H1 (cell line): ENCODE data around the gene FOXN3. TPM values are rescaled to one million over a fixed set of nuclear protein-coding genes. Genes with fewer than 3 reads are reported as not detected.

Experiments
- CTCF ChIA-PET: fragments of 300-600 bp; sonication (Branson Sonifier 250); formaldehyde crosslinking; loops from one replicate; lab custom pipeline; 2021; ENCODE audit not compliant: partially characterized antibody; lab: Charles Lee
- POLR2A ChIA-PET: fragments of 300-600 bp; sonication (Branson Sonifier 250); formaldehyde crosslinking; loops from one replicate; lab custom pipeline; 2021; ENCODE audit warnings: inconsistent platforms; ENCODE audit not compliant: partially characterized antibody; lab: Charles Lee
- DNase-seq, 2 experiments: peaks; one replicate each; pipeline versions ENCODE4 v3.0.0 to v3.0.0-alpha.2; 2010 to 2022; ENCODE audit warnings: low spot score in 2 of 2, low read depth in 1 of 2, mixed read lengths in 1 of 2
- FAIRE-seq: peaks from 2 replicates; lab custom pipeline; 2011; peaks lifted over from hg19 to GRCh38; lab: Jason Lieb, UNC
- H2AFZ ChIP-seq: 2 replicates; pipeline ENCODE4 v1.8.1; 2012; ENCODE audit warnings: low read length, inconsistent platforms
- H2AK5ac ChIP-seq: 2 replicates; pipeline ENCODE4 v1.6.1; 2013; ENCODE audit warnings: low read depth, low read length
- H2BK120ac ChIP-seq: replicated peaks from 2 replicates; pipeline ENCODE3; 2013; ENCODE audit warnings: low read depth, low read length, inconsistent platforms
- H2BK12ac ChIP-seq: 2 replicates; pipeline ENCODE4 v1.6.1; 2013; ENCODE audit warnings: low read depth, low read length
- H2BK15ac ChIP-seq: 2 replicates; pipeline ENCODE4 v1.6.1; 2013; ENCODE audit warnings: low read length
- H2BK20ac ChIP-seq: 2 replicates; pipeline ENCODE4 v1.6.1; 2013; ENCODE audit warnings: low read length
- H2BK5ac ChIP-seq: 2 replicates; pipeline ENCODE4 v1.6.1; 2013; ENCODE audit warnings: low read depth, low read length
- H3K14ac ChIP-seq: 2 replicates; pipeline ENCODE4 v1.6.1; 2013; ENCODE audit warnings: inconsistent platforms; ENCODE audit not compliant: insufficient read length
- H3K18ac ChIP-seq: 2 replicates; pipeline ENCODE4 v1.6.1; 2013; ENCODE audit warnings: low read length; ENCODE audit errors: extremely low read depth
- H3K23ac ChIP-seq: 2 replicates; pipeline ENCODE4 v1.6.1; 2013; ENCODE audit warnings: inconsistent platforms; ENCODE audit not compliant: insufficient read length
- H3K23me2 ChIP-seq: 2 replicates; pipeline ENCODE4 v1.6.1; 2013; ENCODE audit warnings: low read depth, low read length
- H3K27ac ChIP-seq: 2 replicates; pipeline ENCODE4 v1.6.1; 2011; ENCODE audit warnings: low read depth, low read length, inconsistent platforms
- H3K27me3 ChIP-seq, 4 experiments: replicated peaks in 1 of 4; 1 replicate in 1 of 4; 2 replicates in 3 of 4; pipeline versions ENCODE4 v1.6.1 to v1.8.1; 2011 to 2013; ENCODE audit warnings: low read length in 3 of 4, mild to moderate bottlenecking in 3 of 4, inconsistent platforms in 2 of 4, mixed read lengths in 2 of 4, moderate library complexity in 1 of 4; ENCODE audit not compliant: control insufficient read depth in 3 of 4, insufficient read depth in 3 of 4; ENCODE audit errors: extremely low read depth in 1 of 4
- H3K36me3 ChIP-seq, 4 experiments: 2 replicates each; pipeline versions ENCODE4 v1.6.1 to v1.8.1; 2011 to 2013; ENCODE audit warnings: mild to moderate bottlenecking in 4 of 4, low read length in 3 of 4, moderate library complexity in 2 of 4, control low read depth in 1 of 4, inconsistent platforms in 1 of 4; ENCODE audit not compliant: insufficient read depth in 4 of 4, control insufficient read depth in 2 of 4
- H3K4ac ChIP-seq: replicated peaks from 2 replicates; pipeline ENCODE3; 2013; ENCODE audit warnings: low read length, low read depth, mixed read lengths, inconsistent platforms; ENCODE audit not compliant: insufficient read length
- H3K4me1 ChIP-seq, 4 experiments: replicated peaks in 1 of 4; 1 replicate in 1 of 4; 2 replicates in 3 of 4; pipeline versions ENCODE4 v1.6.1 to v1.8.1; 2011 to 2013; ENCODE audit warnings: low read length in 3 of 4, inconsistent platforms in 2 of 4, mixed read lengths in 1 of 4; ENCODE audit not compliant: insufficient read depth in 4 of 4, control insufficient read depth in 3 of 4
- H3K4me2 ChIP-seq, 2 experiments: 2 replicates each; pipeline versions ENCODE4 v1.6.1 to v1.8.1; 2011 to 2013; ENCODE audit warnings: low read depth in 2 of 2, low read length in 2 of 2, control low read depth in 1 of 2, inconsistent platforms in 1 of 2, mild to moderate bottlenecking in 1 of 2; ENCODE audit not compliant: insufficient read depth in 1 of 2
- H3K4me3 ChIP-seq, 4 experiments: fragments of 200-600, 300-600 bp in 1 of 4; sonication (generic), shearing (Covaris generic), sonication (Bioruptor Twin) in 1 of 4; 2 replicates each; pipeline versions ENCODE4 v1.5.1 to v1.8.1; 2011 to 2016; ENCODE audit warnings: low read length in 4 of 4, low read depth in 3 of 4, control low read depth in 2 of 4, inconsistent platforms in 2 of 4, mild to moderate bottlenecking in 2 of 4, mixed read lengths in 1 of 4, moderate library complexity in 1 of 4; ENCODE audit not compliant: insufficient read depth in 2 of 4; ENCODE audit errors: extremely low read depth in 1 of 4
- H3K56ac ChIP-seq: replicated peaks from 2 replicates; pipeline ENCODE3; 2013; ENCODE audit warnings: low read depth, mild to moderate bottlenecking, mixed read lengths, low read length, inconsistent platforms; ENCODE audit not compliant: insufficient read length
- H3K79me1 ChIP-seq: 2 replicates; pipeline ENCODE4 v1.6.1; 2013; ENCODE audit warnings: low read depth, low read length, control low read depth
- H3K79me2 ChIP-seq, 2 experiments: 2 replicates each; pipeline versions ENCODE4 v1.6.1 to v1.8.1; 2012 to 2013; ENCODE audit warnings: low read length in 2 of 2, mild to moderate bottlenecking in 2 of 2, inconsistent platforms in 1 of 2; ENCODE audit not compliant: insufficient read depth in 2 of 2, control insufficient read depth in 1 of 2
- H3K9ac ChIP-seq, 4 experiments: replicated peaks in 1 of 4; 1 replicate in 1 of 4; 2 replicates in 3 of 4; pipeline versions ENCODE4 v1.6.1 to v1.8.1; 2011 to 2013; ENCODE audit warnings: low read depth in 3 of 4, low read length in 3 of 4, control low read depth in 2 of 4, mild to moderate bottlenecking in 2 of 4, moderate library complexity in 2 of 4, inconsistent platforms in 1 of 4; ENCODE audit errors: extremely low read depth in 1 of 4
- H3K9me3 ChIP-seq, 2 experiments: 2 replicates each; pipeline versions ENCODE4 v1.6.1 to v1.8.1; 2012 to 2013; ENCODE audit warnings: mild to moderate bottlenecking in 2 of 2, moderate library complexity in 2 of 2, control low read depth in 1 of 2, inconsistent platforms in 1 of 2, low read depth in 1 of 2, low read length in 1 of 2, mixed read lengths in 1 of 2; ENCODE audit not compliant: insufficient read depth in 2 of 2
- H4K20me1 ChIP-seq, 2 experiments: replicated peaks in 1 of 2; 2 replicates each; pipeline versions ENCODE3 to v1.8.1; 2011 to 2013; ENCODE audit warnings: inconsistent platforms in 2 of 2, low read length in 2 of 2, mild to moderate bottlenecking in 1 of 2; ENCODE audit not compliant: insufficient read depth in 2 of 2, control insufficient read depth in 1 of 2
- H4K5ac ChIP-seq: 2 replicates; pipeline ENCODE4 v1.6.1; 2013; ENCODE audit warnings: low read length, low read depth, mixed read lengths, inconsistent platforms; ENCODE audit not compliant: insufficient read length
- H4K8ac ChIP-seq: 2 replicates; pipeline ENCODE4 v1.8.0; 2013; ENCODE audit warnings: mild to moderate bottlenecking, moderate library complexity, low read length, inconsistent platforms; ENCODE audit not compliant: insufficient read depth; ENCODE audit errors: extremely low read depth
- H4K91ac ChIP-seq: replicated peaks from 2 replicates; pipeline ENCODE3; 2013; ENCODE audit warnings: low read length, mixed read lengths, inconsistent platforms; ENCODE audit not compliant: insufficient read length
- CBX5 ChIP-seq: fragments of 300-800, 300-1000 bp; sonication (generic); IDR thresholded peaks from 2 replicates; pipeline ENCODE4 v1.7.1; 2016; ENCODE audit warnings: antibody characterized with exemption, low read length, low read depth
- EZH2 ChIP-seq: fragments of 200-600 bp; sonication (generic); IDR thresholded peaks from 2 replicates; pipeline ENCODE4 v1.7.1; 2012; ENCODE audit warnings: low read depth, mild to moderate bottlenecking, moderate library complexity, low read length, inconsistent platforms; ENCODE audit not compliant: severe bottlenecking
- GABPA ChIP-seq: IDR thresholded peaks from 2 replicates; pipeline ENCODE4 v1.6.1; 2011; ENCODE audit warnings: mild to moderate bottlenecking, low read length, moderate library complexity, borderline replicate concordance; ENCODE audit not compliant: insufficient read depth
- HDAC2 ChIP-seq, 2 experiments: fragments of 300-600 bp in 1 of 2; sonication (generic) in 1 of 2; IDR thresholded peaks; 2 replicates each; pipeline ENCODE4 v1.6.1; 2011 to 2012; ENCODE audit warnings: low read depth in 2 of 2, low read length in 2 of 2, mild to moderate bottlenecking in 2 of 2, moderate library complexity in 2 of 2, borderline replicate concordance in 1 of 2, inconsistent platforms in 1 of 2
- JUND ChIP-seq: IDR thresholded peaks from 2 replicates; pipeline ENCODE4 v1.6.1; 2011; ENCODE audit warnings: mild to moderate bottlenecking, improper control_type of control experiment, low read length
- KDM1A ChIP-seq: fragments of 200-600, 300-600 bp; sonication (generic); IDR thresholded peaks from 2 replicates; pipeline ENCODE4 v1.7.1; 2016; ENCODE audit warnings: mild to moderate bottlenecking, low read length, borderline replicate concordance
- MAFK ChIP-seq: IDR thresholded peaks from 2 replicates; pipeline ENCODE4 v1.6.1; 2012; ENCODE audit warnings: low read depth, mild to moderate bottlenecking, improper control_type of control experiment, low read length
- MAX ChIP-seq: IDR thresholded peaks from 2 replicates; pipeline ENCODE4 v1.6.1; 2012; ENCODE audit warnings: inconsistent platforms
- NRF1 ChIP-seq: IDR thresholded peaks from 2 replicates; pipeline ENCODE4 v1.6.1; 2011; ENCODE audit warnings: mild to moderate bottlenecking, low read depth, low read length, improper control_type of control experiment
- RFX5 ChIP-seq: IDR thresholded peaks from 2 replicates; pipeline ENCODE4 v1.6.1; 2011; ENCODE audit warnings: low read depth, low read length, improper control_type of control experiment, borderline replicate concordance
- SIN3A ChIP-seq, 2 experiments: IDR thresholded peaks in 1 of 2; conservative IDR thresholded peaks in 1 of 2; 2 replicates each; pipeline ENCODE4 v1.6.1; 2011 to 2012; ENCODE audit warnings: low read length in 2 of 2, improper control_type of control experiment in 1 of 2, low read depth in 1 of 2, mild to moderate bottlenecking in 1 of 2
- SUZ12 ChIP-seq: fragments of 200-600 bp; sonication (generic); IDR thresholded peaks from 2 replicates; pipeline ENCODE4 v1.6.1; 2012; ENCODE audit warnings: mild to moderate bottlenecking, inconsistent platforms, low read length, moderate library complexity, mixed read lengths
- TBP ChIP-seq: IDR thresholded peaks from 2 replicates; pipeline ENCODE4 v1.6.1; 2011; ENCODE audit warnings: low read depth, low read length, improper control_type of control experiment
- WGBS, 2 experiments: shearing (Covaris generic) in 1 of 2; methylation state at CpG; one replicate each; pipeline versions ENCODE4 v1.1.6 to v1.1.7; 2013 to 2015; ENCODE audit warnings: low lambda C conversion rate in 2 of 2, mixed read lengths in 2 of 2, inconsistent platforms in 1 of 2, low coverage in 1 of 2, missing lambda C conversion rate in 1 of 2; ENCODE audit not compliant: insufficient replicate concordance in 2 of 2, insufficient coverage in 1 of 2, insufficient read length in 1 of 2; ENCODE audit errors: extremely low coverage in 1 of 2, missing lambda C conversion rate in 1 of 2; 5-methylcytosine and 5-hydroxymethylcytosine counted together
- polyA plus RNA-seq, 7 experiments: library from polyadenylated mRNA; depleted of rRNA in 3 of 7; stranded (reverse) in 5 of 7; unstranded in 2 of 7; fragments of >200 nt in 5 of 7; fragments of 200-250 nt in 2 of 7; gene quantifications; 1 replicate in 5 of 7; 2 replicates in 1 of 7; 4 replicates in 1 of 7; pipeline versions ENCODE4 v1.2.1 to v1.2.3, GENCODE V29; 2011 to 2013; ENCODE audit warnings: missing spikeins in 2 of 7, mixed read lengths in 2 of 7
- total RNA-seq: library from RNA; stranded (reverse); fragmentation: NEBNext Ultra II Directional; extraction: Animal tissue kit (Norgen Biotek cat#: 25700); gene quantifications from 2 replicates; pipeline ENCODE4 v1.2.1, GENCODE V29; 2021

Gene FOXN3
- total and polyA plus RNA-seq, 2 of the 8 experiments (the other 6 are each of a cell fraction or from before 2014, with no cell fraction given), result 52.6 to 178 TPM

- no peak overlapping the region for H3K4me2 ChIP-seq
- peaks cover 19% of the 10 kb centered on the region; the same call in 1 of the 2 replicates for H3K79me1 ChIP-seq
- DNase-seq, result no peak
- no peak for TF ChIP-seq MAFK
- no peak for TF ChIP-seq JUND
- no peak for TF ChIP-seq SUZ12
- no peak for TF ChIP-seq NRF1
- no peak for TF ChIP-seq SIN3A (conservative IDR thresholded peaks at IDR 0.05 in 1 of 2, IDR thresholded peaks at IDR 0.05 in 1 of 2; ENCODE audit: low read depth in 1 of 2, low read length in 2 of 2)
- no peak for TF ChIP-seq EZH2
- no peak for TF ChIP-seq RFX5
- TF ChIP-seq HDAC2 (IDR thresholded peaks at IDR 0.05; ENCODE audit: borderline replicate concordance in 1 of 2, low read depth in 2 of 2, low read length in 2 of 2), result no peak
- no peak for TF ChIP-seq CBX5
- TF ChIP-seq TBP, result no peak
- TF ChIP-seq GABPA, result no peak
- no peak for TF ChIP-seq MAX
- TF ChIP-seq KDM1A, result no peak
These were observed 139.8 kb downstream of the FOXN3 start for GRCh38 chr14:89277203-89277602.

More at GRCh38 chr14:89277203-89277602, 139.8 kb downstream of the FOXN3 start:
- Histone ChIP-seq H3K56ac (no peak overlapping the region), H3K9me3 (no peaks in the 10 kb centered on the region), H3K79me2 (peaks cover 0 to 93% of the 10 kb centered on the region in 2 experiments; a peak in 3 of 4 replicates), H4K5ac (no peak overlapping the region), H2BK15ac (no peak overlapping the region), H2BK20ac (no peak overlapping the region), H2BK5ac (no peak overlapping the region), H2BK120ac (no peak overlapping the region), H3K4me3 (no peak overlapping the region), H3K27ac (no peak overlapping the region), H3K23me2 (no peaks in the 10 kb centered on the region), H4K8ac (no peak overlapping the region), H3K27me3 (no peaks in the 10 kb centered on the region), H2BK12ac (no peak overlapping the region), H3K4ac (no peak overlapping the region), H3K9ac (no peak overlapping the region), H3K23ac (no peak overlapping the region), H3K4me1 (peaks cover 0 to 6% (median 2%) of the 10 kb centered on the region in 4 experiments; a peak in 3 of 7 replicates), H3K14ac (no peak overlapping the region), H2AFZ (no peak overlapping the region), H4K91ac (no peak overlapping the region), H3K36me3 (peaks cover 0 to 18% (median 5%) of the 10 kb centered on the region in 4 experiments; a peak in 4 of 8 replicates), H4K20me1 (peaks cover 0 to 9% of the 10 kb centered on the region in 2 experiments), H3K18ac (no peak overlapping the region), H2AK5ac (no peak overlapping the region)
- ChIA-PET CTCF (interaction anchor here (1.0 to 1.7 kb wide), 3 partner anchors 7 to 19 kb away, joined by 3 to 4 read pairs (median 3); no protein-coding TSS in a partner anchor), POLR2A (no interaction called here)
- FAIRE-seq, result no peak
- WGBS, 2 experiments, result 91% methylated on average over 6 of the region's 6 CpGs; no CpG with 5 or more reads in 1 of the 2 experiments
